Lung (tissue), 12 donors: ENCODE measurements around the gene SLC9A9. TPM values are rescaled to one million over a fixed set of nuclear protein-coding genes. Genes with fewer than 3 reads are reported as not detected.

ENCODE experiments used
- ATAC-seq: fragments of 200-7000 bp; cut with Tn5 transposase; one replicate; pipeline ENCODE4 v1.9.1; 2020; ENCODE audit warnings: moderate number of reproducible peaks; ENCODE audit not compliant: insufficient read depth, low FRiP score
- DNase-seq, 3 donors: peaks; one replicate each; pipeline ENCODE4 v3.0.0-alpha.2; 2013 to 2017
- H3K27ac ChIP-seq, 2 donors: one replicate each; pipeline ENCODE4 v1.5.1; 2013; ENCODE audit warnings: mild to moderate bottlenecking in 2 of 2, moderate library complexity in 2 of 2, control low read depth in 1 of 2, inconsistent platforms in 1 of 2, low read depth in 1 of 2, low read length in 1 of 2
- H3K27me3 ChIP-seq, 3 donors: one replicate each; pipeline ENCODE4 v1.5.1; 2013; ENCODE audit warnings: low read length in 2 of 3; ENCODE audit not compliant: control insufficient read depth in 3 of 3, insufficient read depth in 3 of 3
- H3K36me3 ChIP-seq, 4 donors: one replicate each; pipeline ENCODE4 v1.5.1; 2013; ENCODE audit warnings: low read length in 4 of 4, mild to moderate bottlenecking in 1 of 4, moderate library complexity in 1 of 4; ENCODE audit not compliant: control insufficient read depth in 4 of 4, insufficient read depth in 4 of 4
- H3K4me1 ChIP-seq, 5 donors: one replicate each; pipeline ENCODE4 v1.5.1; 2013; ENCODE audit warnings: low read length in 5 of 5, mild to moderate bottlenecking in 2 of 5, moderate library complexity in 1 of 5; ENCODE audit not compliant: control insufficient read depth in 5 of 5, insufficient read depth in 5 of 5
- H3K4me3 ChIP-seq: one replicate; pipeline ENCODE4 v1.5.1; 2013; ENCODE audit warnings: mild to moderate bottlenecking, control low read depth, moderate library complexity
- H3K9ac ChIP-seq, 2 donors: one replicate each; pipeline ENCODE4 v1.5.1; 2013; ENCODE audit warnings: low read length in 2 of 2, control low read depth in 1 of 2; ENCODE audit not compliant: insufficient read depth in 1 of 2
- H3K9me3 ChIP-seq, 4 donors: one replicate each; pipeline ENCODE4 v1.5.1; 2013; ENCODE audit warnings: low read length in 3 of 4, mild to moderate bottlenecking in 1 of 4, moderate library complexity in 1 of 4; ENCODE audit not compliant: control insufficient read depth in 4 of 4, insufficient read depth in 3 of 4
- WGBS, 2 donors: extraction: QIAGEN DNeasy Blood & Tissue Kit; methylation state at CpG; one replicate each; pipeline ENCODE4 v1.1.7; 2013; 5-methylcytosine and 5-hydroxymethylcytosine counted together
- polyA plus RNA-seq, 2 donors: library from polyadenylated mRNA; stranded (reverse); fragments of 200-250 nt; gene quantifications; one replicate each; pipeline ENCODE4 v1.2.1, GENCODE V29; 2013
- total RNA-seq, 2 donors: library from RNA; depleted of rRNA in 1 of 2; stranded (reverse); fragments of >200 nt in 1 of 2; gene quantifications; one replicate each; pipeline ENCODE4 v1.2.1, GENCODE V29; 2014 to 2021
- TF ChIP-seq, protein P1 (sequence below): IDR thresholded peaks from 2 replicates; pipeline ENCODE4 v1.5.1; 2012; ENCODE audit warnings: mild to moderate bottlenecking; ENCODE audit errors: control extremely low read depth, extremely low read depth
- donor health status: control.
- donor health status: control.
- donor health status: Bipolar disorder and iron deficiency.
- donor health status: healthy.
- donor health status: DM: yes; HTN: yes; CAD: no.

SLC9A9 gene
- total and polyA plus RNA-seq, 4 donors = 2.2 to 66.3 (median 8.2) TPM

DNA sequence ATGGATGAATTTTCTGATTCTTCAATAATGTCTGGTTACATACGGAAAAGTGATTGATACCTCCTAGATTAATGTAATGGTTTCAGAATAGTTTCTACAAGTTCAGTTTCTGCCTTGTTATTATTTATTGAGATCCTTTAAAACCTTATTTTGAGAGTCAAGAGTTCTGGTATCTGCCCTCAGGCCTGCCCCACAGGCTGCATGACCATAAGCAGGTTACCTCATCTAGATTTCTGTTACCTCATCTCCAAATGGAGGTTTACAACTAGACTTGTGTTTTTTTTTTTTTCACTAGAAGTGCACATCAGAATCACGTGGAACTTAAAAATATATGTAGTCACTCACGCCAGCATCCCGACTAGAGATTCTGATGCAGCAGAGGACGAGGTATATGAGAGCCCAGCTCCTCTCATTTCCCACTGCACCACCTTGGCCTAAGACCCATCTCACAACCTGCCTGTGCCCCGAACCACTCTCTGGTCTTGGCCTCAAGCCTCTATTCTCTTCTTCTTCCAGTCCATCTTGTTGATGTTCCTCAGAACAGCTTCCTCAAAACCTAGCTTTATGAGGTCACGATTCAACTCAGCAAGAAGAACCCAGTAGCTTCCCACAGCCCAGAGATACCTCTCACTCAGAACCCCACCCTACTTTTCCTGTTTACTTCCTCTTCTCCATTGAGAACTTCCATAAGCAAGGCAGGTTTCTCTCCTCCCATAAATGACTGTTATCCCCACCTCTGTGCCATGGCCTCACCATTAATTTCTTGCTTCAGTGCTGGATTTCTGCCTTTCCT, 375.3 kb downstream of the SLC9A9 start:
- DNase-seq (no peak), ATAC-seq (no peak)
- Histone ChIP-seq H3K27ac (no peak overlapping the region), H3K27me3 (no peaks in the 10 kb centered on the region), H3K4me3 (no peak overlapping the region), H3K9ac (no peak overlapping the region), H3K36me3 (no peaks in the 10 kb centered on the region), H3K9me3 (no peaks in the 10 kb centered on the region), H3K4me1 (peaks cover 0 to 2% (median 0%) of the 10 kb centered on the region in 5 donors)
- WGBS, 2 donors = 89 to 91% methylated on average over 7 of the region's 7 CpGs
- TF ChIP-seq, protein P1, sequence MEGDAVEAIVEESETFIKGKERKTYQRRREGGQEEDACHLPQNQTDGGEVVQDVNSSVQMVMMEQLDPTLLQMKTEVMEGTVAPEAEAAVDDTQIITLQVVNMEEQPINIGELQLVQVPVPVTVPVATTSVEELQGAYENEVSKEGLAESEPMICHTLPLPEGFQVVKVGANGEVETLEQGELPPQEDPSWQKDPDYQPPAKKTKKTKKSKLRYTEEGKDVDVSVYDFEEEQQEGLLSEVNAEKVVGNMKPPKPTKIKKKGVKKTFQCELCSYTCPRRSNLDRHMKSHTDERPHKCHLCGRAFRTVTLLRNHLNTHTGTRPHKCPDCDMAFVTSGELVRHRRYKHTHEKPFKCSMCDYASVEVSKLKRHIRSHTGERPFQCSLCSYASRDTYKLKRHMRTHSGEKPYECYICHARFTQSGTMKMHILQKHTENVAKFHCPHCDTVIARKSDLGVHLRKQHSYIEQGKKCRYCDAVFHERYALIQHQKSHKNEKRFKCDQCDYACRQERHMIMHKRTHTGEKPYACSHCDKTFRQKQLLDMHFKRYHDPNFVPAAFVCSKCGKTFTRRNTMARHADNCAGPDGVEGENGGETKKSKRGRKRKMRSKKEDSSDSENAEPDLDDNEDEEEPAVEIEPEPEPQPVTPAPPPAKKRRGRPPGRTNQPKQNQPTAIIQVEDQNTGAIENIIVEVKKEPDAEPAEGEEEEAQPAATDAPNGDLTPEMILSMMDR = no peak

DNA sequence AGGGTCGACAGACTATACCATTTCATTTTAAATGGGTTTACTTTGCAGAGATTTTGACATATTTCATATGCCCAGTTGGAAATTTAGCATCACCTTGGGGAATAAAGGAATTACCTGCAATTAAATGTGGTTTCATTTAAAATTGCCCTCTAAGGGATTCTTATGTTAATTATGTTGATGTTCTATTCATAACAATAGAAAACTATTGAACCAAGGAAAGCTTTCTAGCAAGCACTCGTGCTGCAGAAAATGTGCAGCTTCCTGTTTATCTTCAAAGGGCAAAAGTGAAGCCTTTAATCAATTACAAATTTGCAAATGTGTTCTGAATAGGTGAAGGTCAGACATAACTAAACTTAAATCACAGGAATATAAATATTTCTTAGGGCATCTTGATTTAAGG, 376.6 kb downstream of the SLC9A9 start:
- no peak for ATAC-seq
- DNase-seq = no peak
- Histone ChIP-seq H3K4me3 (no peak overlapping the region), H3K36me3 (peaks cover 0 to 2% (median 0%) of the 10 kb centered on the region in 4 donors), H3K9me3 (no peaks in the 10 kb centered on the region), H3K9ac (no peak overlapping the region), H3K4me1 (peaks cover 0 to 2% (median 0%) of the 10 kb centered on the region in 5 donors), H3K27ac (no peak overlapping the region), H3K27me3 (no peaks in the 10 kb centered on the region)
- WGBS, 2 donors = 73 to 77% methylated on average over 2 of the region's 2 CpGs
- TF ChIP-seq, protein P1 = no peak

GRCh38 chr3:143469159-143469558, 379.1 kb downstream of the SLC9A9 start:
- ATAC-seq = no peak

More at GRCh38 chr3:143469159-143469558, 379.1 kb downstream of the SLC9A9 start:
- peaks cover 0 to 7% (median 0%) of the 10 kb centered on the region in 5 donors for H3K4me1 ChIP-seq
- peaks cover 0 to 11% (median 6%) of the 10 kb centered on the region in 4 donors for H3K36me3 ChIP-seq
- 63 to 75% methylated on average over 5 of the region's 5 CpGs for WGBS, 2 donors
- H3K9ac ChIP-seq = no peak overlapping the region
- H3K27me3 ChIP-seq = no peaks in the 10 kb centered on the region
- H3K27ac ChIP-seq = no peak overlapping the region
- H3K9me3 ChIP-seq = no peaks in the 10 kb centered on the region
- no peak for DNase-seq
- H3K4me3 ChIP-seq = no peak overlapping the region
- TF ChIP-seq, protein P1 = no peak
